ENCODE results near the gene LCN9. TPM values are rescaled to one million over a fixed set of nuclear protein-coding genes. Genes with fewer than 3 reads are reported as not detected.

The LCN9 gene
- total and polyA plus RNA-seq, 2 of the 13 experiments (the other 11 are each of a cell fraction or from before 2014, with no cell fraction given), result not detected

DNA sequence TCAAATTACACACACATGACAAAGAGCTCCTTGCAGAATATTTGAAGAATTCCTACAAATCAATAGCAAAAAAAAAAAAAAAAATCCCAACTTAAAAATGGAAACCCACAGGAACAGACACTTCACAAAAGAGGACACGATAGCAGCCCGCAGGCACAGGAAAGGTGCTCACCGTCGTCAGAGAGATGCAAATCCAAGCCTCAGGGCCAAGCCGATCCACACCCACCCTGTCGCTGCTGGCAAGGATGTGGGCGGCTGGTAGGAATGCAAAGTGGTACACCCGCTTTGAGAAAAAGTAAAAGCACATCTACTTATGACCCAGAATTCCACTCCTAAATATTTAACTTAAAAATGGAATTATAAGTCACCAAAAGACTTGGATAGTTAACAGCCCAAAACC is 10.8 kb downstream of the LCN9 start:
- ATAC-seq (no peak), DNase-seq (ENCODE audit: low spot score) (no peak), FAIRE-seq (no peak)
- CTCF ChIA-PET (ENCODE audit: low intra/inter-chr PET ratio, low total read pairs), result no interaction called here
- in situ Hi-C loops (cut with HindIII; ENCODE audit: extremely low pct_ligation_motif_present, low pct_unique_long_range_greater_than_20kb) (no loop called here), intact Hi-C loops (cut with micrococcal nuclease; ENCODE audit: unreplicated experiment) (no loop called here)
- H3K9ac ChIP-seq (ENCODE audit: insufficient read depth, low read depth, low read length), result no peak overlapping the region
- no peak overlapping the region for H3K4me3 ChIP-seq (replicated peaks in 1 of 3; ENCODE audit: insufficient read depth in 1 of 3, low read depth in 2 of 3, low read length in 3 of 3)
- no peak overlapping the region for H3K27ac ChIP-seq (ENCODE audit: extremely low read length, insufficient read depth, low read length)
- no peak overlapping the region for H3K4me2 ChIP-seq (ENCODE audit: low read depth, low read length)
- no TSS peak for BruUV-seq (replicated peaks)
- peaks cover 5 to 39% of the 10 kb centered on the region in 2 experiments; a peak in 4 of 5 replicates for H3K27me3 ChIP-seq (ENCODE audit: control insufficient read depth in 1 of 2, insufficient read depth in 2 of 2, low read length in 2 of 2)
- WGBS (ENCODE audit: low lambda C conversion rate), result 41% methylated on average over 8 of the region's 8 CpGs
- no peaks in the 10 kb centered on the region for H3K36me3 ChIP-seq (replicated peaks in 1 of 2; ENCODE audit: control insufficient read depth in 1 of 2, insufficient read depth in 2 of 2, low read length in 2 of 2)
- no peak overlapping the region for H2AFZ ChIP-seq (ENCODE audit: low read length)
- POLR2A ChIA-PET, result no interaction called here
- H4K20me1 ChIP-seq (ENCODE audit: insufficient read depth, low read length), result 0 out of 2 replicates have a peak, but pooled peaks cover 2% of the 10 kb centered on the region
- H3K79me2 ChIP-seq (ENCODE audit: insufficient read depth, low read length), result no peaks in the 10 kb centered on the region
- no peaks in the 10 kb centered on the region for H3K4me1 ChIP-seq (ENCODE audit: insufficient read depth, low read length)
- no peaks in the 10 kb centered on the region for H3K9me3 ChIP-seq (ENCODE audit: low read length)
- TF ChIP-seq LCORL (IDR thresholded peaks at IDR 0.05), result no peak
- no peak for TF ChIP-seq LCORL (CRISPR knock-in tag; IDR thresholded peaks at IDR 0.05)
- TF ChIP-seq, protein P1, sequence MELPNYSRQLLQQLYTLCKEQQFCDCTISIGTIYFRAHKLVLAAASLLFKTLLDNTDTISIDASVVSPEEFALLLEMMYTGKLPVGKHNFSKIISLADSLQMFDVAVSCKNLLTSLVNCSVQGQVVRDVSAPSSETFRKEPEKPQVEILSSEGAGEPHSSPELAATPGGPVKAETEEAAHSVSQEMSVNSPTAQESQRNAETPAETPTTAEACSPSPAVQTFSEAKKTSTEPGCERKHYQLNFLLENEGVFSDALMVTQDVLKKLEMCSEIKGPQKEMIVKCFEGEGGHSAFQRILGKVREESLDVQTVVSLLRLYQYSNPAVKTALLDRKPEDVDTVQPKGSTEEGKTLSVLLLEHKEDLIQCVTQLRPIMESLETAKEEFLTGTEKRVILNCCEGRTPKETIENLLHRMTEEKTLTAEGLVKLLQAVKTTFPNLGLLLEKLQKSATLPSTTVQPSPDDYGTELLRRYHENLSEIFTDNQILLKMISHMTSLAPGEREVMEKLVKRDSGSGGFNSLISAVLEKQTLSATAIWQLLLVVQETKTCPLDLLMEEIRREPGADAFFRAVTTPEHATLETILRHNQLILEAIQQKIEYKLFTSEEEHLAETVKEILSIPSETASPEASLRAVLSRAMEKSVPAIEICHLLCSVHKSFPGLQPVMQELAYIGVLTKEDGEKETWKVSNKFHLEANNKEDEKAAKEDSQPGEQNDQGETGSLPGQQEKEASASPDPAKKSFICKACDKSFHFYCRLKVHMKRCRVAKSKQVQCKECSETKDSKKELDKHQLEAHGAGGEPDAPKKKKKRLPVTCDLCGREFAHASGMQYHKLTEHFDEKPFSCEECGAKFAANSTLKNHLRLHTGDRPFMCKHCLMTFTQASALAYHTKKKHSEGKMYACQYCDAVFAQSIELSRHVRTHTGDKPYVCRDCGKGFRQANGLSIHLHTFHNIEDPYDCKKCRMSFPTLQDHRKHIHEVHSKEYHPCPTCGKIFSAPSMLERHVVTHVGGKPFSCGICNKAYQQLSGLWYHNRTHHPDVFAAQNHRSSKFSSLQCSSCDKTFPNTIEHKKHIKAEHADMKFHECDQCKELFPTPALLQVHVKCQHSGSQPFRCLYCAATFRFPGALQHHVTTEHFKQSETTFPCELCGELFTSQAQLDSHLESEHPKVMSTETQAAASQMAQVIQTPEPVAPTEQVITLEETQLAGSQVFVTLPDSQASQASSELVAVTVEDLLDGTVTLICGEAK (IDR thresholded peaks at IDR 0.05), result no peak
- TF ChIP-seq, protein P1 (CRISPR knock-in tag; IDR thresholded peaks at IDR 0.05), result no peak
- TF ChIP-seq ZFP37 (CRISPR knock-in tag; IDR thresholded peaks at IDR 0.05; ENCODE audit: borderline replicate concordance), result no peak
- TF ChIP-seq ZSCAN31 (CRISPR knock-in tag; IDR thresholded peaks at IDR 0.05; ENCODE audit: low read depth), result no peak
- no peak for TF ChIP-seq RBM39 (IDR thresholded peaks at IDR 0.05; ENCODE audit: low read depth, low read length, poor library complexity, severe bottlenecking)
- no peak for TF ChIP-seq HOXA9 (CRISPR knock-in tag; IDR thresholded peaks at IDR 0.05; ENCODE audit: borderline replicate concordance)
- no peak for TF ChIP-seq MEIS1 (CRISPR knock-in tag; IDR thresholded peaks at IDR 0.05; ENCODE audit: borderline replicate concordance)
- TF ChIP-seq ZNF317 (CRISPR knock-in tag; IDR thresholded peaks at IDR 0.05), result no peak
- no peak for TF ChIP-seq ZNF343 (CRISPR knock-in tag; IDR thresholded peaks at IDR 0.05)
- no peak for TF ChIP-seq GTF2F1 (IDR thresholded peaks at IDR 0.05; ENCODE audit: low read length)
- TF ChIP-seq ZBTB3 (CRISPR knock-in tag; IDR thresholded peaks at IDR 0.05; ENCODE audit: borderline replicate concordance, low read depth), result no peak
- no peak for TF ChIP-seq KDM6A (CRISPR knock-in tag; IDR thresholded peaks at IDR 0.05; ENCODE audit: low read depth)
- TF ChIP-seq BRD4 (CRISPR knock-in tag; IDR thresholded peaks at IDR 0.05), result no peak
